LoVo (cell line): ENCODE data around the gene KAZN.

Experiments used
- DNase-seq: peaks from one replicate; pipeline ENCODE4 v3.0.0-alpha.2; 2016; ENCODE audit warnings: low spot score

Gene KAZN

DNA sequence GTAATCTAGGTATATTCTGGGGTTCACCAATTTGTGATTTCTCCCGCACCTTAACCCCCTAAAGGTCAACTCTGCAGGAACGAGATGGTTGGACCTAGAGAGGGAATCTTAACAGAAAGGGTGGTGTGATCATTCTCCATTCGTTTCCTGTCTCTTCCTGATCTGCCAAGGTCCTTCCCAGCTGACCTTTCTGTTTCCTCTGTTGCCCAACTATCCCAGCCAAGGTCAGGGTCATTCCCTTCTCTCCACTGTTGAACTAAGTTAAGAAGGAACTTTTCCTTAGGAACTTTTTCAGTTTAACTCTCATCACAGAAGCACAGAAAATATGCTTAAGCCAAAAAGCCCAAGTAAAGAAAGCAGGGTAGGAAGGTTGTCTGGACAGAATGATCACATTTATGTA, 49.3 kb downstream of the KAZN start:
- no peak for DNase-seq

DNA sequence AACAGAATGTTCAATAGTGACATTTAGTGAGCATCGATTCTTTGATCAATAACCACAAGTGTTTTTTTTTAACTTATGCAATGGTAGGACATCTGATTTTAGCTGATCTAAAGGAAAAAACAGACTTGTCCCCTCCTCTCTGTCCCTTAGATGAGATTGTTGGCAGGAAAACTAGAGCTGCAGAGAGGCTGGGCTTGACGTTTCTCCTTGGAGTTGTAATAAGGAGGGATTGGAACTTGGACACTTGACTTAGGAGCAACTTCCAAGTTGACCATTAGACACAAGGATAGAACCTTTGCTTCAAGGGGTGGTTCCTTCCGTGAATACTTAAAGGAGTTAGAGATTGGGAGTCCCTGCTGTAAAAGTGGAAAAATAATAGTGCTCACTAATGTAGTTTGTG, 49.9 kb downstream of the KAZN start:
- no peak for DNase-seq

DNA sequence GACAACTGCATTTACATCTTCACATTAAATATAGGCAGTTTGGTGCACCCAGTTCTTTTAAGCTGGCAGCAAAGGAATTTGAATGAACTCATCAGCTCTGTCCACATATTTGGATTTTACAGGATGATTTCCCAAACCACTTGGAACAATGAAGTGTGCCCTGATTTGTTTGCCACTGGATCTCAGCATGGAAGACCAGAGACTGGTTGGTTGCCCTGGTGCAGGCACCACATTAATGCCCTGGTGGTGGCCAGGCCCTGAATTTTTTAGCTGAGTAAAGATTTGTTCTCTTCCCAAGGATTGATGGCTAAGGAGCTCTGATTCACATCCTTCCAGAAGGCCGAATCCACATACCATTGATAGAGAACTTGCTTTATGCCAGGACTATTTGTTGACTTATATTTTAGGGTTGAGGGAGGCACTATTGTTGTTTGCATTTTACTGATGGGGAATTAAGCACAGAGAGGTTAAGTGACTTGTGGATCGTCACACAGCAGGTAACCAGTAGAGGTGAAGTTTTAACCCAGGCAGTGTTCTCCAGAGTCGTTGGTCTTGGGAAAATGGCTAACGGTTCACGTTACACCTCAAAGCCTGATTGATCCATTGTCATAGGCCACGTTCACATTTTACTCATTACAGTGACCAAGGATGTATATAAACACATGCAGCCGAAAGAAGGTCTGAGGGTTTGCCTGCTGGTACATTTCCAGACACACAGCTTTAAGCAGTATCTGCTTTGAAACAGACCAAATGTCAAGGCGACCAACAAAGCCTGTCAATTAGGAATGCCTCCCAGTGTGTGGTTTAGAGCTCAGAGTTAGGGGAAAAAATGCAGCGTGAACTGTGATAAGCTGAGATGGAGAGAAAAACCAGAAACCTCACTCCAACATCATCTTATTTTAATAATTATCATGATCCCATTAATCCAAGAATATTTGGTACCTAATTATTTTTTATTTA, 50.7 kb downstream of the KAZN start:
- DNase-seq: no peak

DNA sequence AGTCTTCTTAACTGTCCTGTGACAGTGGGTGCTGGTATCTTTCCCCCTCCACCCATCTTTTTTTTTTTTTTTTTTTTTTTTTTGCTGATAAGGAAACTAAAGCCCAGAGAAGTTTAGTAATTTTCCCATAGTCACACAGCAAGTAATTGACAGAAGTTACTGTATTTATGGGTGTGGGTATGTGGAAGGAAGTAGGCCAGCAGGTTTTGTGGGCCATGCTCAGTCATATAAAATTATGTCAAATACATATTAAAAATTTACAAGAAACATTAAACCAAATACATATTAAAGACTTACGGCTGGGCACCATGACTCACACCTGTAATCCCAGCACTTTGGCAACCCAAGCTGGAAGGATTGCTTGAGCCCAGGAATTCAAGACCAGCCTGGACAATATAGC, 51.5 kb downstream of the KAZN start:
- DNase-seq: no peak

DNA sequence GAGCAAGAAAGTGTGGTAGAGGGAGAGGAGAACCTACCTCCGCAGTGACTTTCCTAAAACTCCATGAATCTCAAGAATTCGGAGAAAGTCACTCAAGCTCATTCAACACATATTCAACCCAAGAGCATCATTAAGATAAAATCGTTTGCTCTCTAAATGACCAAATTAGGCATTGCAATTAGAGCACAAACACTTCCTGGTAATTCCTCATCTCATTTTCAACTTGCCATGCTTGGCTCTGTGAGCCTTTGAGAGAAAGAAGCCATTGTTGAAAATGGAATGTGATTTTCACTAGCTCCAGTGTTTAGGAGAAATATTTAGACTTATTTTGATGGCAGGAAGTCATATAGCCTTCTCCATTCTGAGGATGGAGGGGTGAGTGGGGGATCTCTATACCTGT, 52.5 kb downstream of the KAZN start:
- no peak for DNase-seq

DNA sequence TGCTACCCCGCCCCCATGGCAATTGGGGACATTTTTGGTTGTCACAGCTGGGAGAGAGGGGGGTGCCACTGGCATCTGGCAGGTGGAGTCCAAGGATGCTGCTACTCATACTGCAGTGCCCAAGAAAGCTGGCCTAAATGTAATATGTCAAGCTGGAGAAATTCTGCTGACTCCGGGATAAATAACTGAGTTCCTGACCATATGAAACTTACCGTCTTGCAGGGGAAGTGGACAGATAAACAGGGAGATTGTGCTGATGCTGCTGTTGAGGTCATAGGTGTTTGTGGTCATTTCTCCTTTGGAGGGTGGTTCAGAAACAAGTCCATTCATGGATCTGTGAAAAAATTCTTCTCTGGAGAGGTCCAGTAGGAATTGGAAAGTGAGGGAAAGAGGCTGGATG, 54.4 kb downstream of the KAZN start:
- no peak for DNase-seq

DNA sequence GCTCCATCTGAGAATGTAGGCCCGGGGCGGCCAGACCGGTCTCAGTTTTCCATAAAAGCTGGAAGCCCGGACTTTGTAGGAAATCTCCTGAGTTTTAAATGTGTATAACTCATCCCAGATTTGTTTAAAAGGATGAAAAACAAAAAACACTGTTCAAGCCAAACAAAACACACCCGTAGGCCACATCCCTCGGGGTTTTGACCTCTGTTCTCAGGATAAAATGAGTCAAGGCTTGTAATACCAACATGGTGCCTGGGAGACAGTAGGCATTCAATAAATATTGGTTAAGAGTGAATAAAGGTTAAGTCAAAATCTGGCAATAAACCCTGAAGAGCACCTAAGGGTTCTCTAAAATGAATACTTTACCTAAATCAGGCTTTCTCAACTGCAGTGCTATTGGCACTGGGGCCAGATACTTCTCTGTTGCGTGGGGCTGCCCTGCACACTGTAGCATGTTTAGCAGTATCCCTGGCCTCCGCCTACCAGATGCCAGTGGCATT, 55.0 kb downstream of the KAZN start:
- no peak for DNase-seq

DNA sequence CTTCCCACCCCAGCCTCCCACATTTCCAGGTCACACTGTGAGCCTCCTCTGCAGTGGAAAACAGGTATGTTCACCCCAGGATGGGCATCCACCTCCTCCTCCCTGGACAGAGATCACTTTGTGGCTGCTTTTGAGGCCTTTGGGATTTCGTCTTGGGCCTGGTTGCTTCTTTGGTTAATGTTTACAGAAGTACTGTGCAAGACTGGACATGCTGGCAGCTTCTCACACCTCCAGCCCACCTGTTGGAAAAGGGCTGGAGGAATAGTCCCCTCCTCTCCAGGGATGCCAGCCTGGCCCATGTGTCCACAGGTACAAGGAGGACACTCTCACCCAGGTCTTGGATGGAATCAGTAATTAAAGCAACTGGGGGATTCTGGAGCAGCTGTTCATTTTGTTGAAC, 56.1 kb downstream of the KAZN start:
- no peak for DNase-seq

DNA sequence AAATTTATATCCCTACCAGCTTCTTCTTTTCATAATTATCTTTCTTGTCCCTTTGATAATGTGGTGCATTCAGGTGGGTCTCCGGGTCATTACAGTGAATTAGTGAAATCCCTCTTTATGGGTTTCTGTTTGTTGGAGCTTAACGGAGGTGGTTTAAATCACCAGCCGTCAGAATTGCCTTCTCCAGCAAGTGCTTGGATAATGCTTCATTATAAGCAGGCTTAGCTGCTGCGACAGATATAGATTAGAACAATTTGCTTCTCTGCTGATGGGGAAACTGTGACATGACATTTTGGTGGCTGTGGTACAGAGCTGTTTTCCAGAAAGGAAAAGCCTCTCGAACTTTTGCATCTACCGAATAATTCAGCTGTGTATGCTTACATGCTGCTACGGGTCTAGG, 56.9 kb downstream of the KAZN start:
- no peak for DNase-seq

DNA sequence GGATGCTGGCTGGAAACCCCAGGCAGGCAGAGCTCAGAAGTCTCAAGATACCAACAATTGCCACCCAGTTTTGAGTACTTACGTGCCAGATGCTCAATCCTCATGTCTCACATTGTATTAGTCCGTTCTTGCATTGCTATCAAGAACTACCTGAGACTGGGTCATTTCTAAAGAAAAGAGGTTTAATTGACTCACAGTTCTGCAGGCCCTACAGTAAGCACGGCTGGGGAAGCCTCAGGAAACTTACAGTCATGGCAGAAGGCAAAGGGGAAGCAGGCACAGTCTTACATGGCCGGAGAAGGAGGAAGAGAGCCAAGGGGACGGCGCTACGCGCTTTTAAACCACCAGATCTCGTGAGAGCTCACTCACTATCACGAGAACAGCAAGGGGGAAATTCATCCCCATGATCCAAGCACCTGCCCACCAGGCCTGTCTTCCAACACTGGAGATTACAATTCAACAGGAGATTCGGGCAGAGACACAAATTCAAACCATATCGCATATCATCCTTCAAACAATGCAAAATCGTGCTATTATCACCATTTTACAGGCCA, 58.0 kb downstream of the KAZN start:
- no peak for DNase-seq

DNA sequence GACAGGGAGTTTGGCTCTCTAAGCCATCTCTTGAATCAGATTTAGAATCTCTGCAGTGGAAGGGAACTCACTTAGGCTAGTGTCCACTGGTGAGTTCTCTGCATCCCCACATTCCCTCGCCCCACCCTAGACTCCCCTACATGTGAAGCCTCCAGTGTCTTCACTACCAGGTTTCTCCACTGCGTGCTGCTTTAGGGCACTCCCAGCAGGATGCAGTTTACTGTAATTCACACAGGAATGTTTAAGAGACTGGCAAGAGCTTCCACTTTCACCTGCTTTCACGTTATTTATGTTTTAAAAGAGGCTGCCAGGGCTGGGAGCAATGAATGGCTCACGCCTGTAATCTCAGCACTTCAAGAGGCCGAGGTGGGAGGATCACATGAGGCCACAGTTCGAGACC, 60.2 kb downstream of the KAZN start:
- DNase-seq: no peak

DNA sequence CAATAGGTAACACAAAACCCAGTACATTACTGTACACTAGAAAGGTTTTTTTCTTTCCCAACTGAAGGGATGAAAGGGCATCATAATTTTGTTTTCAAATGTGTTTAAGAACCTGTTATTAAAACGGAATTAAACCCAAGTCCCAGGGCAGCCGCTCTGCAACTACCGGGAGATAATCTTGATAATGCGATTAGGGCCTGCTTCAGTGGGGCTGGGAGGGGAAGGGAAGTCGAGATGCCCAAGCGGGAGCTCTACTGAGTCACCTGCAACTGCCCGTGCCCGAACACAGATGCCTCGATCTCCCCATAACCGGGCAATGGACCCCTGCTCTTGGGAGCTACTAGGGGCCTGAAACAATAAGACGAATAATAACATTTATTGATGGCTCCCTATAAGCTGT, 61.4 kb downstream of the KAZN start:
- DNase-seq: no peak

DNA sequence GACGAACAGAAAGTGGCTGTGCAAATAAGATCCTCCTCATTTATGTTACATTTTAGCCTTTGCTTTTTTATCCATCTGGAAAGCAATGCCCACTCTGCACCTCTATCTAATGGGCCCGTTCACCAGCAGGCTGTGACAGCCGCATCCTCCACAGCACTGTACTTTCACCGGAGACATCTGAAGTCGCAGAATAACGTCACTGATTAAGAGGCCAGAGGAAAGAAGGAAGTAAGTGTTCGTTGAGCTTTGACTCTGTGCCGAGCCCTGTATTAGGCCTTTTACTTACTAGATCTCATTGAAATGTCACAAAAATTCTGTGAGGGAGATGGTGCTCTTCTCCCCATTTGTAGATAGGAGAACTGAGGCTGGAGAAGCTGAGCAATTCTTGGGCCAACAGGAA, 62.3 kb downstream of the KAZN start:
- no peak for DNase-seq

DNA sequence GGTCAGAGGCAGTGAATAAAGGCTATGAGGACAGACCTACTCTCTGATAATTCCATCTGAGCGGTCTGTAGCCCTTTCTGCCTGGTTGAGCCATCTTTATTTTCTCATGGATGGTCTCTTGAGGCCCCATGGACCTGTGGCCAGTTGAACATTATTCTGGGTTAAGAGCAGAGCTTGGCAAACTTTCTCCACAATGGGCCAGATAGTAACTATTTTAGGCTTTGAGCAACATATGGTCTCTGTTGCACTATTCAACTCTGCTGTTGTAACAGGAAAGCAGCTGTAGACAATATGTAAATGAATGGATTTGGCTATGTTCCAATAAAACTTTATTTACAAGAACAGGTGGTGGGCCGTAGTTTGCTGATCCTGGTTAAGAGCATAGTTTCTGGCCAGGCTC, 62.7 kb downstream of the KAZN start:
- no peak for DNase-seq

DNA sequence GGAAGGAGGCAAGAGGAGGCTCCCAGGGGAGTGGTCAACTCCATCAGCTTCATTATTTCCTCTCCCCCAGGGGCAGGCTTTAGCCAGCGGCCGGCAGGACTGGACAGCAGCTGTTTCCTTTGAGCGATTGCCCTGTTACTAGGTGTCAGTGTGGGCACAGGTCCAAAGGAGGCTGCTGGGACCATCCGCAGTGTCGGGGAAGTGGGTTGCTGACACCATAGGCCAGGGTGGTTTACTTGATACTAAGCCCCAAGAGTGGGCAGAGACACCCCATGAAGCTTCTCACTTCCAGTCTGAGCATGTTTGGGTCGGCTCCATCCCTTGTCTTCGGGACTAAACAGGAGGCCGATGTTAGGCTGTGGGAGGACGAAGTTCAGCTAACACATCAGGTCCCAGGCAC, 63.6 kb downstream of the KAZN start:
- no peak for DNase-seq

DNA sequence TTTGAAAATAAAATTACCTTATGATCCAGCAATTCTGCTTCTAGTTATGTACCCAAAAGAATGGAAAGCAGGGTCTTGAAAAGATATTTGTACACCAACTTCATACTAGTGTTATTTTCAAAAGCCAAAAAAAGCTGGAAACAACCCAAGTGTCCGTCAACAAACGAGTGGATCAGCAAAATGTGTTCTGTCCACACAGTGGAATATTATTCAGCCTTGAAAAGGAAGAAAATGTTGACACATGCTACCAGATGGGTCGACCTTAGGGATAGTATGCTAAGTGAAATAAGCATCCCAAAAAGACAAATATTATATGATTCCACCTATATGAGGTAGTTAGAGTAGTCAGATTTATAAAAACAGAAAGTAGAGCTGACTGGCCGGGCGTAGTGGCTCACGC, 65.3 kb downstream of the KAZN start:
- DNase-seq: no peak

DNA sequence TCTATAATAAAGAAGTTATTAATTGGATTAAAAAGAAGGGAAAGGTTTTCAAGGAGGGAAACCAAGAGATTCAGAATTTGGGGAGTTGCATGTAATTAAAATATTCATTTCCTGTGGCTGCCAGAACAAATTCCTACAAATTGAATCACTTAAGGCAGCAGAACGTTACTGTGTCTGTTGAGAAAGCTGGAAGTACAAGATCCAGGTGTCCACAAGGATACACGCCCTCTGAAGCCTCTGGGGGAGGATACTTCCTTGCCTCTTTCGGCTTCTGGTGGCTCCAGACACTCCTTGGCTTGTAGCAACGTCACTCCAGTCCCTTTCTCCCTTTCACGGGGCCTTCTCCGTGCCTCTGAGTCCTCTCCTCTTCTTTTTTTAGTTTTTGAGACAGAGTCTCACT, 67.9 kb downstream of the KAZN start:
- DNase-seq: no peak

DNA sequence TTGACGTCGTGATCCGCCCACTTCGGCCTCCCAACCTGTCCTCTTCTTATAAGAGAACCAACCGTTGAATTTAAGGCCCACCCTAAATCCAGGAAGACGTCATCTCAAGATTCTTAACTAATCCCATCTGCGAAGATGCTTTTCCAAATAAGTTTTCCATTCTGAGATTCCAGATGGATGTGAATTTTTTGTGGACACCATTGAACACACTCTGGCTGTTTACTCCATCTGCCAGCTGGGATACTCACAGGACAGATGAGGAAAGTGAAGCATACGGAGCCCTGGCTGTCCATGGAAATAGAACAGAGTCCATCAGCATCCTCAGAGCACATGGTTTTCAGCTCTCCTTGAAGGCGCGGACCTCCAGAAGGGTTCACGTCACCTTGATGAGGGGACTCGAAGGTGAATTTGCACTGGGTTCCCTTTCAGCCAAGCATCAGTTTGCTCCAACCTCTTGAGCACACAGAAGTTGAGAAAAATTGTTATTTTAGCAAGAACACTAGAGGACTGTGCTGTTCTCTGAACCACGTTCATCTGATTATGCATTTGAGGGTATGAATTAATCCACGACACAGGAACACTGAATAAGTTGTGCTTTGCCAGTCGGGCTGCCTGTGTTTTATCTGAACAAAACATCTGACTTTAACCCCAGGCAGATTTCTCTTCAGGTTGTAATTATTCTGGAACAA, 68.6 kb downstream of the KAZN start:
- DNase-seq: no peak

DNA sequence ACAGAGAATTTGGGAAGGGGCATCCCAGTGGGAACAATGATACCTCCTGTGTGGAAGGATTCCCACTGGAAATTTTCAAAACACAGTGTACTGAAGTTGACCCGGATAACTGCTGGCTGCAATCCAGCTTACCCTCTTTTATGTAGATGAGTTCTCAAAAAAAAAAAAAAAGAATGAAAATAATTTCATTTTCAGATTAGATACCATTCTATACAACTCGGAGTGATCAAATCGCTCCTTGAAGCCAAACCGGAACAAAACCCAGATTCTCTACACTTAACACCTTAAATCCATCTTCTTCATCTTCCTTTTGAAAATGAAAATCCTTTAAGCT, 69.1 kb downstream of the KAZN start:
- DNase-seq: no peak

DNA sequence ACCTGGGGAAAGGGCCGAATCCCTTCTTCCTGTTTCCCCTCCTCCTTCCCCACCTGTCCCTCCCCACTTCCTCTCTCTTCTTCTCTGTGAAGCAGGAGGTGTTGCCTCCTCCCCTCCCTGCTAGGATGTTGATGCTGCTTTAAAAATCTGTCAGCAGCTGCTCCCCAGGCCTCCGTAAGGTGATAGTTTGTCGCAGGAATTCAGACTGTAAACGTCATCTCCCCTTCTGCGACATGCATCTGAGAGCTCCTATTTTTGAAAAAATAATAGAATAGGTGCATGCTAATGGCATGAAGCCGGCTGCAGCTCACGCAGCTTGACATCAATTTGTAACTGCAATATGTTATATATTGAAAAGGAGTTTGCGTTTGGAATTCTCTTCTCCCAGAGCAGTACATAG, 70.1 kb downstream of the KAZN start:
- no peak for DNase-seq

DNA sequence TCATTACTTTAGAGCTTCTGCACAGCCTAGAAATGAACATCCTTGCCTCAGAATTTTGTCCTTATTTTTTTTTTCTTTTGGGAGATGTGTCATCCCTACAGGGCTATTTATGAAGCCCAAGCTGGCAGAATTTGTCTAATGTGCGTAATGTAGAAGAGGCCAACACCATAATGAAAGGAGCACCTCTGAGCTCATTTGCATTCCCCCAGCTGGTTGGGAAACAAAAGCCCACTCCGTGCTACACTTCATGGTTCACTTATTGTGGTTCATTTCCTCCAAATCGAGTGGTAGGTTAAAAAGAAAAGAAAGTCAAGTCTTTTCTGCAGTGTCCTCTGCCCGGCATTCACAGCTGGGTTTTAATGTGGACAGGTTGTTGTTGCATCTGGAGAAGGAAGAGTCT, 73.5 kb downstream of the KAZN start:
- DNase-seq: no peak

DNA sequence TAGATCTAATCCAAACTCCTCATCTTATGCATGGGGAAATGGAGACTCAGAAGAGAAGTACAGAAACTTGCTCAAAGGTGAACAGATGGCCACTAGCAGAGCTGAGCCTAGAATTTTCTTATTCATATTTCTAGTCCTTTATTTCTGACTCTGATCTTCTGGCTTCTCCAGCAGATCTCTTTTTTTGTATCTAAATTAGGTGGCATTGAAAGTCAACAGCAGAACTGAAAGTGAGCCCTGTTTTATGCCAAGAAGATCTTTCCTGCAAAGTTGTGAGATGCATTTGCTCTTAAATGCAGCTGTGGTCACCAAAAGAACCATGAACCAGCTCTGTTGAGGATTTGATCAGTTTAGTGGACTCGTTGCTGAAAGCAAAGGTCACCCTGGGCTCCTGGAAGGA, 75.5 kb downstream of the KAZN start:
- no peak for DNase-seq

DNA sequence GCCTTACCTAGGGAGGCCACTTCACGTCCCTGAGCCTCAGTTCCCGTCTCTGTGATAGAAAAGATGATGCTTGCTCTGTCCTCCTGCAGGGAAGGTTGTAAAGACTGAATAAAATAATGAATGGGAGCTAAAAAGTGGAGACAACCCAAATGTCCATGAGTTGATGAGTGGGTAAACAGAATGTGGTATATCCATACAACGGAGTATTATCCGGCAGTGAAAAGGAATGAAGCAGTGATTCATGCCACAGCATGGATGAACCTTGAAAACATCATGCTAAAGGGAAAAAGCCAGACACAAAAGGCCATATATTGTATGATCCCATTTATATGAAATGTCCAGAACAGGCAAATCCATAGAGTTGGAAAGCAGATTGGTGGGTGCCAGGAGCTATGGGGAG, 77.9 kb downstream of the KAZN start:
- DNase-seq: no peak
